Iris pigment epithelial cell (primary cell): Measurements from ENCODE around the gene PRKD1.

Source experiments
- DNase-seq: peaks from one replicate; pipeline ENCODE4 v3.0.0-alpha.2; 2011; ENCODE audit warnings: low read depth

PRKD1 gene

GRCh38 chr14:29601616-29602015 lies 326.0 kb downstream of the PRKD1 start:
- DNase-seq, result peak; percentile 59

DNA sequence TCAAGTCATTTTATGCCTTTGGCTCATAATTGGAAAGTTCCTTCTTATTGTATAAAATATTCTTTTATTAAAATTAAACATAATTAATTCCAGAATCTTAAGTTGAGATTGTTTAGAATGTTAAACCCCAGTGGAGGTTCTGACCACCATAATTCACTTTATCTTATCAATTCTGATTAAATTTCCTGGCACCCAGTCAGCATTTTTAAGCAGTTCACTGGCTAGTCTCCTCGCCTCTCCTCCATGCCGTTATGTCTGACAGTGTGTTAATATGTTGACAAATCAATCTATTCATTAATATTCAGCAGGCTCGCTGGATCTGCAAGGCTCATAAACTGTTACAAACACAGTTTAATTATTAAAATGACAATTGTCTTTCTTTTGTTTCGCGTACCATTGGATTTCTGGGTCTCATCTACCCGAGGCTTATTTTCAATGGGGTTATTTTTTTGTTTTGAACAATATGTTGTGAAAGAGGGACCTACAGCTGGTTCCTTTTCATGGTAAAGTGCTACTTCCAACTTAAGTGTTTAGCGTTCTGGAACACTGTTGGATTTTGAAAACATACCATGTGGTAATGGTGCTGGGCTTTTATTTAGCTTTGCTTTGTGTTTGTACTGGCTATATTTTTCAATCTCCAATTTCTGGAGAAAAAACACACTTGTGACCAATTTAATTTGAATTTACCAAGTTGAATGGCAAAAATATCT lies 339.7 kb downstream of the PRKD1 start:
- peak; percentile 14 for DNase-seq

DNA sequence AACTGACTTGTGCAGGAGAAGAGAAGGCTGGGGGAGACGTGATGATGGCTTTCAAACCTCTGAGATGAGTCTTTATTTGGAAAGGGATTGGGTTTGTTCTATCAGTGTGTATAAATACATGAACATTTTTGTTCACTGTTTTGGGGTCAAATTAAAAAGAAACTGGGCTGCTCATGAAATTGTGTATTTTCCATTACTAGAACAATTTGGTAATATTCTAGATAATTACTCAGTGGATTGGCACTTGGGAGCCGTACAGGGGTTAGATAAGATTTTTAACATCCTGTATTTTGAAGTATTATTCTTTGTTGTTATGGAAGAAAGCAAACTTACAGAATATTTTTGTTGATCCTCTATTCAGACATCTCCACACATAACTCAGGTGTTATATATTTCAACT lies 340.6 kb downstream of the PRKD1 start:
- peak; percentile 21 for DNase-seq

- peak; percentile 97 for DNase-seq
Measured at GRCh38 chr14:29584992-29585391, 342.7 kb downstream of the PRKD1 start.

GRCh38 chr14:29580763-29581162 lies 346.9 kb downstream of the PRKD1 start:
- no peak for DNase-seq

DNA sequence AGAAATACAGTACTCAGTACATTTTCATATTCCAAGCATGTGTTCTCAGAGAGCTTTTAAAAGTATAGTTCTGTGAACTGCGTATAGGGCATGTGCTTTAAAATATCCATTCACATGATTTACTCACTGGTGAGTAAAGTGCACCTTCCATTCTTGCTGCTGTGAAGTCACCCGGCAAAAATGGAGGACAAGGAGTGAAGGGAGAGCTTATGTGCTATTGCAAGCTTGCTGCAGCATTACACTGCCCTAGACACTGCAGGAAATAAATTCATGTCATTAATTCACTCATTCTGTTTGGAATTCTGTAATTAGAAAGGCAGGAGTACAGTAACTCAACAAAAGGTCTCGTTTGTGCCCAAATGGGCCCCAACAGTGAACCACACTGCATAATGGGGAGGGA lies 347.8 kb downstream of the PRKD1 start:
- no peak for DNase-seq

- no peak for DNase-seq
Measured at GRCh38 chr14:29576927-29577326, 350.7 kb downstream of the PRKD1 start.

GRCh38 chr14:29569194-29569593 lies 358.5 kb downstream of the PRKD1 start:
- no peak for DNase-seq

- no peak for DNase-seq
Measured at GRCh38 chr14:29566194-29566593, 361.5 kb downstream of the PRKD1 start.

GRCh38 chr14:29558516-29558915 lies 369.1 kb downstream of the PRKD1 start:
- DNase-seq, result peak; percentile 80

GRCh38 chr14:29554335-29554734 lies 373.3 kb downstream of the PRKD1 start:
- no peak for DNase-seq

DNA sequence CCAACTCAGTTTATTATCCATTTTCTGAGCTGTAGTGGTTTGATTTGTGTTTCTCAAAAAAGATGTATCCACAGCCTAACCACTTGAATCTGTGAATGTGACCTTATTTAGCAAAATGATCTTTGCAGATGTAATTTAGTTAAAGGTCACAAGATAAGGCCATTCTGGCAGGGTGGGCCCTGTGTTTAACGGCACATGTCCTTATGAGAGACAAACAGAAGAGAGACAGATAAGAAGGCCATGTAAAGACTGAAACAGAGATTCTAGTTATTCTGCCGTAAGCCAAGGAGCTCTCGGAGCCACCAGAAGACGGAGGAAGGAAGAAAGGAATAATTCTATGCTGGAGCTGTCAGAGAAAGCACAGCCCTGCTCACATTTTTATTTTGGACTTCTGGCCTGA lies 374.2 kb downstream of the PRKD1 start:
- no peak for DNase-seq

DNA sequence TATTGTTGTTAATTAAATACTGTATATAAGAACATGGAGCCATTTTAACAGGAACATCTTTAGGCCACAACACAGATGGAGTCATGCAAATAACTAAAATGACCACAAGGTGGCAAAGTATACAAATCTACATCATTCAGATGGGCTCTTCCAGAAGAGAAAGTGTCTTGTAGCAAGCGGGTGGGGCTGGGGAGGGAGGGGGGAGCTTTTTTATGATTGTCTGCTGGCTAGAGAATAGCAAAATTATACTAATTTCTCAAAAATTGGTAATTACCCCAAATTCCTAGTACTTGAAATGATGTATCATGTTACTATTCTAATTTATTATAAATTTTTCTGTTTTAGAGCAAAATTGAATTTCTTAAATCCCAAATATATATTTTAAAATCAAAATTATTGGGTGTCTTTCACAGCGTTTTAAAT lies 378.7 kb downstream of the PRKD1 start:
- peak; percentile 81 for DNase-seq

DNA sequence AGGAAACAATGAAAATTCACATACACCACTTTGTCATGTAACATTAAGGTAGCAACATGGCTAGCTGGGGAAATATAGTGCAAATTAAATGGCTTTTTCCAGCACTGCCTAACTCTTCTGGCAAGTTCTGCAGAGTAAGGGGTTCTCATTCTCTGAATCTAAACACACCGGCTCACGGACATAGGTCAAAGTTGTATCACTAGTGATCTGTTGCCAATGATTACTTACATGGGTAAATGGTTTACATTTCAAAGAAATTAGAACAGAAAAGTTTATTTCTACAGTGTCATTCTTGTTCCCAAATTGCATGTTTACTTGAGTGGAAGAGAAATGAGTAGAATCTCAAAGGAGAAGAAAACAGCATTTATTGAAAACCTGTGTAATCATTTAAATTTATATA lies 381.9 kb downstream of the PRKD1 start:
- DNase-seq, result no peak

GRCh38 chr14:29536886-29537511 lies 390.6 kb downstream of the PRKD1 start:
- peak; percentile 25 for DNase-seq

- peak; percentile 32 for DNase-seq
Measured at GRCh38 chr14:29529418-29529817, 398.2 kb downstream of the PRKD1 start.

DNA sequence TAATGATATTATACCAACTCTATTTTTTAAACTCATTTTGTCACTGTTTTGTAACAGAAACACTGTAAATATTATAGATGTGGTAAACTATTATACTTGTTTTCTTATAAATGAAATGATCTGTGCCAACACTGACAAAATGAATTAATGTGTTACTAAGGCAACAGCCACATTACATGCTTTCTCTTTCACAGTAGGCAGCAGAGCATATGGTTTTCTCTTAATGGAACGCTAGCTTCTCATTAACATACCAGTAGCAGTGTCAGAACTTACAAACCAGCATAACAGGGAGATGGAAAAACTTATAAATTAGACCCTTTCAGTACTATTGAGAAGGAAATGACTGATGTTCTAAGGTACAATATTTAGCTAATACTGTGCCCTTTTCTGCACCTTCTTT lies 398.8 kb downstream of the PRKD1 start:
- peak; percentile 8 for DNase-seq

DNA sequence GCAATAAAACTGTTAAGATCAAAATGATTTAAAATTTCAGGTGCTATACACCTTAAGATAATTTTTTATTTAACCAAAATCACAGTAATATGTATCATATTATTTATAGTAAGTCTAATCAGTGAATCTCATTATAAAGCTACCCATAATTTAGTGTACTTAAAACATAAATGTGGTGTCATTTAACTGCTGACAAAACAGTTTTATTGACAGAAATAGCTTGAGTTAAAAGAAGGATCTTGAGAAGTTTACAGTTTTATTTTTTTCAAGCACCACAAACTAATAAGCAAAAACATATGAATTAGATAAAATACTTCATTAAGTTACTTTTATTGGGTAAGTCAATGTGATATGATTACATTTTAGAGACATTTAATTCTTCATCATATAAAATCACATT lies 400.4 kb downstream of the PRKD1 start:
- no peak for DNase-seq
